ENCODE data around the gene RNF214. TPM values are rescaled to one million over a fixed set of nuclear protein-coding genes. Genes with fewer than 3 reads are reported as not detected.
"Not testable (repeated sequence)": the region's sequence is repeated elsewhere in the genome, so short reads cannot be mapped to it uniquely, and the experiment has no call there.

The RNF214 gene
- total RNA-seq, 1 donor from 2014 or later = 27.6 TPM

- peak; percentile 61 for DNase-seq (ENCODE audit: low spot score)
- intact Hi-C loops (cut with DNase I) = no loop called here
These were observed 67.1 kb downstream of the RNF214 start for GRCh38 chr11:117299351-117300282.

DNA sequence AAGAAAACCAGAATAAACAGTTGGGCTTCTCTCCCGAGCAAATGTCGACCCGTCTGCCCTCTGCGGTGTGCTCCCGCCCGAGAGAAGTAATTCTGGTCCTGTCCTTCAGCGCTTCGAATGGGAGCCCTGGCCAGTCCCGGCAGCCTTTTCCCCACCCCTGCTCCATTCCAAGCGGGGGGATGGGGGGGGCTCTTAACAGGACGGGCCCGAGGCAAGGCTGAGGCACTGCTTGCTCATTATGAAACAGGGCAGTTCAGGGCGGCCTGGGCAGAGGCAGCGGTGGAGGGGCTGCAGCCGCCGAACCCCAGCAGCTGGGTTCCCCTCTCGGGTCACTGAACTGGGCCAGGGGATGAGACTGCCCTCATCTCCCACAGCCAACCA, 67.8 kb downstream of the RNF214 start:
- peak; percentile 71 for DNase-seq (ENCODE audit: low spot score)
- intact Hi-C loops (cut with DNase I) = no loop called here

- intact Hi-C loops (cut with DNase I) = no loop called here
- no peak for DNase-seq (ENCODE audit: low spot score)
These were observed 68.3 kb downstream of the RNF214 start for GRCh38 chr11:117300773-117301172.

- intact Hi-C loops (cut with DNase I) = no loop called here
- DNase-seq (ENCODE audit: low spot score) = no peak
These were observed 69.8 kb downstream of the RNF214 start for GRCh38 chr11:117302228-117302627.

GRCh38 chr11:117303101-117303500, 70.6 kb downstream of the RNF214 start:
- intact Hi-C loops (cut with DNase I) = no loop called here
- DNase-seq (ENCODE audit: low spot score) = peak; percentile 27

- intact Hi-C loops (cut with DNase I) = no loop called here
- peak; percentile 47 for DNase-seq (ENCODE audit: low spot score)
These were observed 71.3 kb downstream of the RNF214 start for GRCh38 chr11:117303646-117304315.

DNA sequence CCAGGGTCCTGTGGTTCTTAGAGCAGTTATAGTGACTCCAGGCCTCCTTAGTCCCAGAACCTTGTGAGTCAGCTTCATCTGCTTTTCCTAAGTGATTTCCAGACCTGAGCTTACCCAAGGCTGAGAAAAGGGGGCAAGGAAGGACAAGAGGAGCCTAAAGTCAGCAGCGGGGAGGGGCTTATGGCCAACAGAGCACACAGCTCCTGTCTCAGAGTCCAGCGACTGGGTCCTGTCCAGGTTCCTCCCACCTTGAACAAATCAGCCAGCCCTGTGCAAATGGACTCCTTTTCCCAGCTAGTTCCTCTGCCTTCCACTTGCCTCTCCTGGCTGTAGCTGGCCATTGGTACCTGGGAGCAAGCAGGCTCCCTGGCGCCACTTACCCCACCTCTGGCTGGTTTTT, 72.7 kb downstream of the RNF214 start:
- no peak for DNase-seq (ENCODE audit: low spot score)
- intact Hi-C loops (cut with DNase I) = no loop called here

GRCh38 chr11:117309310-117309709, 76.8 kb downstream of the RNF214 start:
- no peak for DNase-seq (ENCODE audit: low spot score)
- intact Hi-C loops (cut with DNase I) = no loop called here

- intact Hi-C loops (cut with DNase I) = no loop called here
- DNase-seq (ENCODE audit: low spot score) = no peak
These were observed 80.6 kb downstream of the RNF214 start for GRCh38 chr11:117313091-117313490.

DNA sequence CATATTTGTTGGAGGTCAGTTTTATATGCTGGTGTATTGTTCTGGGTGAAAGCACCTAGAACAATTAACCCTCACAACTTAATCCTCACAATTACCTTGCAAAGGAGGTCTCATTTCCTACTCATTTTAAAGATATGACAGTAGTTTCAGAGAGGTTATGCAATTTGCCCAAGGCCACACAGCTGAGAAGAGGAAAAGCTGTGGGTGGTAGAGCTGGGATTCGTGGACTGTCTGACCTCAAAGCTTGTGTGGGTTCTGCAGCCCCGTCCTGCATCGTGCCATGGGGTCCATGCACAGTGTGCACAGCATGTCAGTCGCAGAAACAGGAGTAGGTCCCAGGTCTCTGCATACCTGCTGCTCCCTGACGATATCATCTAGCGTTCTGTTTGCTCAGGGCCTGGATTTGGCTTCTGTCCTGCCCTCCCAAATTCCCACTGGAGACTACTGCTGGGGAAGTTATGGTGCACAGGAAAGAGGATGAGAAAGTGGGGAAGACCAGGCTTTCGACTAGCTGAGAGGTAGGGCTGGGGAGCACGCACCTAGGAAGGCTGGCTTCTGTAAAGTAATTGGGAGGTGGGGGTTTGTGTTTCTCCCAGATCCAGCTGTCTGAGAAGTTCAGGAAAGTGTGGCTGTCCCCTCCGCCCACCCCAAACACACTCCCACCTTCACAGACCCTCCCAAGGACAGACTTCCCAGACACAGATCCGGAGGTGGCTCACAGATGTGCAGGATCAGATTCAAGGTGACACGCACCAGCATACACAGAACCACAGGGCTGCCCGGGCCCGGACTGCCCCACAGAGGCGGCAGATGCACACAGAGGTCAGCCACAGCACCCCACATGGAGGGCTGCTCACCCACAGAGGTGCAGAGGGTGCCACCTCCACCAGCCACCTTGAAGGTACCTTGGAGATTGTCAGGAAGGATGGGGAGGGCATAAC, 81.6 kb downstream of the RNF214 start:
- no peak for DNase-seq (ENCODE audit: low spot score)
- intact Hi-C loops (cut with DNase I) = no loop called here

GRCh38 chr11:117314840-117315239, 82.4 kb downstream of the RNF214 start:
- no peak for DNase-seq (ENCODE audit: low spot score)
- intact Hi-C loops (cut with DNase I) = loop anchor here (5.0 kb wide), 1 partner anchor 83 kb away; the partner anchor contains the start of genes PCSK7 and RNF214

- DNase-seq (ENCODE audit: low spot score) = no peak
- intact Hi-C loops (cut with DNase I) = loop anchor here (5.0 kb wide), 1 partner anchor 83 kb away; the partner anchor contains the start of genes PCSK7 and RNF214
These were observed 83.1 kb downstream of the RNF214 start for GRCh38 chr11:117315285-117316196.

GRCh38 chr11:117316197-117316961, 83.9 kb downstream of the RNF214 start, which contains the start of gene BACE1:
Gene BACE1, minus strand, starts transcription at chr11:117316256. Its CDS starts 461 bp downstream, at chr11:117315795.
- intact Hi-C loops (cut with DNase I) = loop anchor here (5.0 kb wide), 1 partner anchor 84 kb away; the partner anchor contains the start of genes PCSK7 and RNF214
- DNase-seq (ENCODE audit: low spot score) = peak; percentile 90

DNA sequence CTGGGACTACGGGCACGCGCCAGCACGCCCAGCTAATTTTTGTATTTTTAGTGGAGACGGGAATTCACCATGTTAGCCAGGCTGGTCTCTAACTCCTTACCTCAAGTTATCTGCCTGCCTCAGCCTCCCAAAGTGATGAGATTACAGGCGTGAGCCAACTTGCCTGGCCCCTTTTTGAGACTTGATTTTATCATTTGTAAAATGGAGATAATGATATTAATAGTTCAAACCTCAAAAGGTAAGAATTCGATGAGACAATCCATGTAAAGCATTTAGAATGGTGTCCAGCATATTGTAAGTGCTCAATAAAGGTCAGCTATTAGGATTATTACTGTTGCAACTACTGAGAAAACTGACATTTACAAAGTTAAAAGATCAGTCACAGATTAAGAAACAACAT, 86.3 kb downstream of the RNF214 start:
- intact Hi-C loops (cut with DNase I) = loop anchor here (5.0 kb wide), 1 partner anchor 86 kb away; the partner anchor contains the start of genes PCSK7 and RNF214
- DNase-seq (ENCODE audit: low spot score) = no peak

DNA sequence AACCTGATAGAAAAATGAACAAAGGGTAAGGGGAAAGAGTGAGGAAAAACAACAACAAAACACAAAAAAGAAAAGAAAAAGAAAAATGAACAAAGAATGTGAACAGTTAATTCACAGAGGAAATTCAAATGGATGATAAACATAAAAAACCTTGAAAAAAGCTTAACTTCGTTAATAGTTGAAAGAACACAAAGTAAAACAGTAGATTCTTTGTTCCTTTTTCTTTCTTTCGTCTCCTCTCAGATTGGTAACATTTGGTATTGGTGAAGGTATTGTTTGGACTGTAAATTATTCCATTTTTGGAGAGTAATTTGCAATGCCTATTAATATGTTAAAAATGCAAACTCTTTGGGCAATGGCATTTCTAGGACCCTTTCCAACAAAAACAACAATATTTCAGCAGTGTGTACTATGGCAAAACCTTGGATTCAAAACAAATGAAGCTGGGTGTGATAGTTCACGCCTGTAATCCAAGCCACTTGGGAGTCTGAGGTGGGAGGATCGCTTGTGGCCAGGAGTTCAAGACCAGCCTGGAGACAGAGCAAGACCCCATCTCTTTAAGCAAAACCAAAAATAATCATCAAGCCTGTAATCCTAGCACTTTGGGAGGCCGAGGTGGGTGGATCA, 86.9 kb downstream of the RNF214 start:
- intact Hi-C loops (cut with DNase I) = loop anchor here (5.0 kb wide), 1 partner anchor 87 kb away; the partner anchor contains the start of genes PCSK7 and RNF214
- no peak for DNase-seq (ENCODE audit: low spot score)

DNA sequence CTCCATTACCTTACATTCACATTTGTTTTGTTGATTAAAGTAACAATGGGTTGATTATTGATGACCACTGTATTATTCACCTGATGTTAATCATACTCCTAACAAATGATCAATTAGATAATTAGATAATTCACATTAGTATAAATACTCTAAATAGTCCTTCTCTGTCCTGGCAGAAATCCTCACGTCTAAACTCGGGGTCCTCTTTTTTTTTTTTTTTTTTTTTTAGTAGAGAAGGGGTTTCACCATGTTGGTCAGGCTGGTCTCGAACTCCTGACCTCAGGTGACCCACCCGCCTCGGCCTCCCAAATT, 94.7 kb downstream of the RNF214 start:
- intact Hi-C loops (cut with DNase I); DNase-seq (ENCODE audit: low spot score): not testable (repeated sequence)
